H1 (cell line): ENCODE measurements around the gene PRKACA. TPM values are rescaled to one million over a fixed set of nuclear protein-coding genes. Genes with fewer than 3 reads are reported as not detected.

Experiments
- CTCF ChIA-PET: fragments of 300-600 bp; sonication (Branson Sonifier 250); formaldehyde crosslinking; loops from one replicate; lab custom pipeline; 2021; ENCODE audit not compliant: partially characterized antibody; lab: Charles Lee
- POLR2A ChIA-PET: fragments of 300-600 bp; sonication (Branson Sonifier 250); formaldehyde crosslinking; loops from one replicate; lab custom pipeline; 2021; ENCODE audit warnings: inconsistent platforms; ENCODE audit not compliant: partially characterized antibody; lab: Charles Lee
- DNase-seq, 2 experiments: peaks; one replicate each; pipeline versions ENCODE4 v3.0.0 to v3.0.0-alpha.2; 2010 to 2022; ENCODE audit warnings: low spot score in 2 of 2, low read depth in 1 of 2, mixed read lengths in 1 of 2
- FAIRE-seq: peaks from 2 replicates; lab custom pipeline; 2011; peaks lifted over from hg19 to GRCh38; lab: Jason Lieb, UNC
- H2AFZ ChIP-seq: 2 replicates; pipeline ENCODE4 v1.8.1; 2012; ENCODE audit warnings: low read length, inconsistent platforms
- H2AK5ac ChIP-seq: 2 replicates; pipeline ENCODE4 v1.6.1; 2013; ENCODE audit warnings: low read depth, low read length
- H2BK120ac ChIP-seq: replicated peaks from 2 replicates; pipeline ENCODE3; 2013; ENCODE audit warnings: low read depth, low read length, inconsistent platforms
- H2BK12ac ChIP-seq: 2 replicates; pipeline ENCODE4 v1.6.1; 2013; ENCODE audit warnings: low read depth, low read length
- H2BK15ac ChIP-seq: 2 replicates; pipeline ENCODE4 v1.6.1; 2013; ENCODE audit warnings: low read length
- H2BK20ac ChIP-seq: 2 replicates; pipeline ENCODE4 v1.6.1; 2013; ENCODE audit warnings: low read length
- H2BK5ac ChIP-seq: 2 replicates; pipeline ENCODE4 v1.6.1; 2013; ENCODE audit warnings: low read depth, low read length
- H3K14ac ChIP-seq: 2 replicates; pipeline ENCODE4 v1.6.1; 2013; ENCODE audit warnings: inconsistent platforms; ENCODE audit not compliant: insufficient read length
- H3K18ac ChIP-seq: 2 replicates; pipeline ENCODE4 v1.6.1; 2013; ENCODE audit warnings: low read length; ENCODE audit errors: extremely low read depth
- H3K23ac ChIP-seq: 2 replicates; pipeline ENCODE4 v1.6.1; 2013; ENCODE audit warnings: inconsistent platforms; ENCODE audit not compliant: insufficient read length
- H3K23me2 ChIP-seq: 2 replicates; pipeline ENCODE4 v1.6.1; 2013; ENCODE audit warnings: low read depth, low read length
- H3K27ac ChIP-seq: 2 replicates; pipeline ENCODE4 v1.6.1; 2011; ENCODE audit warnings: low read depth, low read length, inconsistent platforms
- H3K27me3 ChIP-seq, 4 experiments: replicated peaks in 1 of 4; 1 replicate in 1 of 4; 2 replicates in 3 of 4; pipeline versions ENCODE4 v1.6.1 to v1.8.1; 2011 to 2013; ENCODE audit warnings: low read length in 3 of 4, mild to moderate bottlenecking in 3 of 4, inconsistent platforms in 2 of 4, mixed read lengths in 2 of 4, moderate library complexity in 1 of 4; ENCODE audit not compliant: control insufficient read depth in 3 of 4, insufficient read depth in 3 of 4; ENCODE audit errors: extremely low read depth in 1 of 4
- H3K36me3 ChIP-seq, 4 experiments: 2 replicates each; pipeline versions ENCODE4 v1.6.1 to v1.8.1; 2011 to 2013; ENCODE audit warnings: mild to moderate bottlenecking in 4 of 4, low read length in 3 of 4, moderate library complexity in 2 of 4, control low read depth in 1 of 4, inconsistent platforms in 1 of 4; ENCODE audit not compliant: insufficient read depth in 4 of 4, control insufficient read depth in 2 of 4
- H3K4ac ChIP-seq: replicated peaks from 2 replicates; pipeline ENCODE3; 2013; ENCODE audit warnings: low read length, low read depth, mixed read lengths, inconsistent platforms; ENCODE audit not compliant: insufficient read length
- H3K4me1 ChIP-seq, 4 experiments: replicated peaks in 1 of 4; 1 replicate in 1 of 4; 2 replicates in 3 of 4; pipeline versions ENCODE4 v1.6.1 to v1.8.1; 2011 to 2013; ENCODE audit warnings: low read length in 3 of 4, inconsistent platforms in 2 of 4, mixed read lengths in 1 of 4; ENCODE audit not compliant: insufficient read depth in 4 of 4, control insufficient read depth in 3 of 4
- H3K4me2 ChIP-seq, 2 experiments: 2 replicates each; pipeline versions ENCODE4 v1.6.1 to v1.8.1; 2011 to 2013; ENCODE audit warnings: low read depth in 2 of 2, low read length in 2 of 2, control low read depth in 1 of 2, inconsistent platforms in 1 of 2, mild to moderate bottlenecking in 1 of 2; ENCODE audit not compliant: insufficient read depth in 1 of 2
- H3K4me3 ChIP-seq, 4 experiments: fragments of 200-600, 300-600 bp in 1 of 4; sonication (generic), shearing (Covaris generic), sonication (Bioruptor Twin) in 1 of 4; 2 replicates each; pipeline versions ENCODE4 v1.5.1 to v1.8.1; 2011 to 2016; ENCODE audit warnings: low read length in 4 of 4, low read depth in 3 of 4, control low read depth in 2 of 4, inconsistent platforms in 2 of 4, mild to moderate bottlenecking in 2 of 4, mixed read lengths in 1 of 4, moderate library complexity in 1 of 4; ENCODE audit not compliant: insufficient read depth in 2 of 4; ENCODE audit errors: extremely low read depth in 1 of 4
- H3K56ac ChIP-seq: replicated peaks from 2 replicates; pipeline ENCODE3; 2013; ENCODE audit warnings: low read depth, mild to moderate bottlenecking, mixed read lengths, low read length, inconsistent platforms; ENCODE audit not compliant: insufficient read length
- H3K79me1 ChIP-seq: 2 replicates; pipeline ENCODE4 v1.6.1; 2013; ENCODE audit warnings: low read depth, low read length, control low read depth
- H3K79me2 ChIP-seq, 2 experiments: 2 replicates each; pipeline versions ENCODE4 v1.6.1 to v1.8.1; 2012 to 2013; ENCODE audit warnings: low read length in 2 of 2, mild to moderate bottlenecking in 2 of 2, inconsistent platforms in 1 of 2; ENCODE audit not compliant: insufficient read depth in 2 of 2, control insufficient read depth in 1 of 2
- H3K9ac ChIP-seq, 4 experiments: replicated peaks in 1 of 4; 1 replicate in 1 of 4; 2 replicates in 3 of 4; pipeline versions ENCODE4 v1.6.1 to v1.8.1; 2011 to 2013; ENCODE audit warnings: low read depth in 3 of 4, low read length in 3 of 4, control low read depth in 2 of 4, mild to moderate bottlenecking in 2 of 4, moderate library complexity in 2 of 4, inconsistent platforms in 1 of 4; ENCODE audit errors: extremely low read depth in 1 of 4
- H3K9me3 ChIP-seq, 2 experiments: 2 replicates each; pipeline versions ENCODE4 v1.6.1 to v1.8.1; 2012 to 2013; ENCODE audit warnings: mild to moderate bottlenecking in 2 of 2, moderate library complexity in 2 of 2, control low read depth in 1 of 2, inconsistent platforms in 1 of 2, low read depth in 1 of 2, low read length in 1 of 2, mixed read lengths in 1 of 2; ENCODE audit not compliant: insufficient read depth in 2 of 2
- H4K20me1 ChIP-seq, 2 experiments: replicated peaks in 1 of 2; 2 replicates each; pipeline versions ENCODE3 to v1.8.1; 2011 to 2013; ENCODE audit warnings: inconsistent platforms in 2 of 2, low read length in 2 of 2, mild to moderate bottlenecking in 1 of 2; ENCODE audit not compliant: insufficient read depth in 2 of 2, control insufficient read depth in 1 of 2
- H4K5ac ChIP-seq: 2 replicates; pipeline ENCODE4 v1.6.1; 2013; ENCODE audit warnings: low read length, low read depth, mixed read lengths, inconsistent platforms; ENCODE audit not compliant: insufficient read length
- H4K8ac ChIP-seq: 2 replicates; pipeline ENCODE4 v1.8.0; 2013; ENCODE audit warnings: mild to moderate bottlenecking, moderate library complexity, low read length, inconsistent platforms; ENCODE audit not compliant: insufficient read depth; ENCODE audit errors: extremely low read depth
- H4K91ac ChIP-seq: replicated peaks from 2 replicates; pipeline ENCODE3; 2013; ENCODE audit warnings: low read length, mixed read lengths, inconsistent platforms; ENCODE audit not compliant: insufficient read length
- BCL11A ChIP-seq, 2 experiments: IDR thresholded peaks; one replicate each; pipeline ENCODE4 v1.6.1; 2011; ENCODE audit warnings: low read depth in 2 of 2, low read length in 2 of 2, mild to moderate bottlenecking in 2 of 2
- CBX5 ChIP-seq: fragments of 300-800, 300-1000 bp; sonication (generic); IDR thresholded peaks from 2 replicates; pipeline ENCODE4 v1.7.1; 2016; ENCODE audit warnings: antibody characterized with exemption, low read length, low read depth
- CBX8 ChIP-seq: fragments of 300-800, 300-1000 bp; sonication (generic); IDR thresholded peaks from 2 replicates; pipeline ENCODE4 v1.7.1; 2016; ENCODE audit warnings: low read depth, low read length, borderline replicate concordance
- CEBPB ChIP-seq: IDR thresholded peaks from 2 replicates; pipeline ENCODE4 v1.6.1; 2012; ENCODE audit warnings: low read depth, low read length
- CHD1 ChIP-seq: IDR thresholded peaks from 2 replicates; pipeline ENCODE4 v1.6.1; 2012; ENCODE audit warnings: low read depth, low read length, improper control_type of control experiment
- CHD2 ChIP-seq: IDR thresholded peaks from 2 replicates; pipeline ENCODE4 v1.6.1; 2012; ENCODE audit warnings: low read length, improper control_type of control experiment
- GABPA ChIP-seq: IDR thresholded peaks from 2 replicates; pipeline ENCODE4 v1.6.1; 2011; ENCODE audit warnings: mild to moderate bottlenecking, low read length, moderate library complexity, borderline replicate concordance; ENCODE audit not compliant: insufficient read depth
- NANOG ChIP-seq: IDR thresholded peaks from 2 replicates; pipeline ENCODE4 v1.6.1; 2011; ENCODE audit warnings: low read length, low read depth, mild to moderate bottlenecking, inconsistent platforms; ENCODE audit not compliant: insufficient read depth, poor library complexity, severe bottlenecking
- POU5F1 ChIP-seq: IDR thresholded peaks from 2 replicates; pipeline ENCODE4 v1.6.1; 2011; ENCODE audit warnings: low read depth, mild to moderate bottlenecking, low read length, moderate library complexity
- RAD21 ChIP-seq, 2 experiments: IDR thresholded peaks in 1 of 2; conservative IDR thresholded peaks in 1 of 2; 2 replicates each; pipeline ENCODE4 v1.6.1; 2011; ENCODE audit warnings: low read depth in 2 of 2, low read length in 2 of 2, improper control_type of control experiment in 1 of 2, inconsistent platforms in 1 of 2, mild to moderate bottlenecking in 1 of 2, moderate library complexity in 1 of 2
- SUZ12 ChIP-seq: fragments of 200-600 bp; sonication (generic); IDR thresholded peaks from 2 replicates; pipeline ENCODE4 v1.6.1; 2012; ENCODE audit warnings: mild to moderate bottlenecking, inconsistent platforms, low read length, moderate library complexity, mixed read lengths
- WGBS, 2 experiments: shearing (Covaris generic) in 1 of 2; methylation state at CpG; one replicate each; pipeline versions ENCODE4 v1.1.6 to v1.1.7; 2013 to 2015; ENCODE audit warnings: low lambda C conversion rate in 2 of 2, mixed read lengths in 2 of 2, inconsistent platforms in 1 of 2, low coverage in 1 of 2, missing lambda C conversion rate in 1 of 2; ENCODE audit not compliant: insufficient replicate concordance in 2 of 2, insufficient coverage in 1 of 2, insufficient read length in 1 of 2; ENCODE audit errors: extremely low coverage in 1 of 2, missing lambda C conversion rate in 1 of 2; 5-methylcytosine and 5-hydroxymethylcytosine counted together
- polyA plus RNA-seq, 7 experiments: library from polyadenylated mRNA; depleted of rRNA in 3 of 7; stranded (reverse) in 5 of 7; unstranded in 2 of 7; fragments of >200 nt in 5 of 7; fragments of 200-250 nt in 2 of 7; gene quantifications; 1 replicate in 5 of 7; 2 replicates in 1 of 7; 4 replicates in 1 of 7; pipeline versions ENCODE4 v1.2.1 to v1.2.3, GENCODE V29; 2011 to 2013; ENCODE audit warnings: missing spikeins in 2 of 7, mixed read lengths in 2 of 7
- total RNA-seq: library from RNA; stranded (reverse); fragmentation: NEBNext Ultra II Directional; extraction: Animal tissue kit (Norgen Biotek cat#: 25700); gene quantifications from 2 replicates; pipeline ENCODE4 v1.2.1, GENCODE V29; 2021

PRKACA gene
- total and polyA plus RNA-seq, 2 of the 8 experiments (the other 6 are each of a cell fraction or from before 2014, with no cell fraction given): 14.2 to 48.2 TPM

DNA sequence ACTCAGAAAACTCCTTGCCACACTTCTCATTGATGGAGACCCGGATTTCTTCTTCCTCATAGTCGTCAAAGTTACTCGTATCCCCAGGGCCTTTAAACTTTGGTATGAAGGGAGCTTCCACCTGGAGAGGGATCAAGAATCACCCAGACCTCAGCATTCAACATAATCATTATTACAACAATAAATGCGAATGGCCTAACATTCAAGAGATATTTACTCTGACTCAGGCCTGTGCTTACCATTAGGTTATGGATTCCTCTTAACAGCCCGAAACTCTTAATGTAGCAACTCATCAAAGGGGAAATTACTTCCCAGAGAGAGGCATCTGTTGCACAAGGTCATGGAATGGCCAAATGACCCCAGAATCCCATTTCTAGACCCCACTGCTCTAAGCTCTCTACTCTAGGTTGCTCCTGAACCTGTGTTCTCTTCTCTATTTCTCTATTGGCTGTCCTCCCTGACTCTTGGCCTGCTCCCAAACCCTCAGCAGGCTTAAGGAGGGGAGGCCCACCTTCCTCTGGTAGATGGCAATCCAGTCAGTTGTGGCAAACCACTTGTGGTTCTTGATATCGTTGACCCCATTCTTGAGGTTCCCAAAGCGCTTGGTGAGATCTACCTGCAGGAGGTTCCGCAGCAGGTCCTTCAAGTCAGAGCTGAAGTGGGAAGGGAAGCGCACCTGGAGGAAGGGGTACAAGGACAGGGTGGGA is 24.3 kb downstream of the PRKACA start:
- H3K56ac ChIP-seq: no peak overlapping the region
- no peak for DNase-seq
- no peak overlapping the region for H3K4ac ChIP-seq
- POLR2A ChIA-PET: interaction anchor here (0.7 to 1.4 kb wide), 2 partner anchors 9 to 20 kb away, joined by 3 read pairs; no protein-coding TSS in a partner anchor
- CTCF ChIA-PET: interaction anchor here (2.2 to 7.6 kb wide), 2 partner anchors 9 to 19 kb away, joined by 6 to 105 read pairs; partner anchors contain the start of gene PRKACA
- H3K79me1 ChIP-seq: no peaks in the 10 kb centered on the region
- H2BK120ac ChIP-seq: no peak overlapping the region
- H3K9me3 ChIP-seq: peaks cover 8% of the 10 kb centered on the region in 2 experiments; a peak in 3 of 4 replicates
- peaks cover 4 to 13% of the 10 kb centered on the region in 2 experiments for H4K20me1 ChIP-seq
- no peak overlapping the region for H2AFZ ChIP-seq
- H2BK5ac ChIP-seq: no peak overlapping the region
- H3K4me2 ChIP-seq: no peak overlapping the region
- peaks cover 11% of the 10 kb centered on the region for H3K23me2 ChIP-seq
- H4K5ac ChIP-seq: no peak overlapping the region
- no peak overlapping the region for H3K4me3 ChIP-seq
- H3K9ac ChIP-seq: no peak overlapping the region
- no peak overlapping the region for H4K91ac ChIP-seq
- H3K27me3 ChIP-seq: peaks cover 0 to 6% (median 2%) of the 10 kb centered on the region in 4 experiments; a peak in 4 of 7 replicates
- H3K4me1 ChIP-seq: peaks cover 3 to 5% (median 4%) of the 10 kb centered on the region in 4 experiments
- no peak overlapping the region for H2BK15ac ChIP-seq
- H3K36me3 ChIP-seq: peaks cover 0 to 7% (median 4%) of the 10 kb centered on the region in 4 experiments; a peak in 3 of 8 replicates
- 93% methylated on average over 9 of the region's 9 CpGs; no CpG with 5 or more reads in 1 of the 2 experiments for WGBS, 2 experiments
- no peak overlapping the region; the same call in 1 of the 2 replicates for H4K8ac ChIP-seq
- no peak overlapping the region for H3K23ac ChIP-seq
- H2BK20ac ChIP-seq: no peak overlapping the region
- H3K27ac ChIP-seq: no peak overlapping the region
- no peak overlapping the region for H3K18ac ChIP-seq
- H3K79me2 ChIP-seq: no peaks in the 10 kb centered on the region
- no peak overlapping the region for H2AK5ac ChIP-seq
- H2BK12ac ChIP-seq: no peak overlapping the region
- H3K14ac ChIP-seq: no peak overlapping the region
- no peak for FAIRE-seq
- TF ChIP-seq SUZ12 (no peak), BCL11A (IDR thresholded peaks at IDR 0.05; ENCODE audit: low read depth in 2 of 2, low read length in 2 of 2) (no peak), CBX8 (no peak), CBX5 (no peak), CHD1 (no peak), NANOG (no peak), CHD2 (no peak), RAD21 (IDR thresholded peaks at IDR 0.05 in 1 of 2, conservative IDR thresholded peaks at IDR 0.05 in 1 of 2; ENCODE audit: low read depth in 2 of 2, low read length in 2 of 2) (no peak), POU5F1 (no peak), CEBPB (no peak), GABPA (no peak)
